AG04449 (cell line): ENCODE measurements around the gene MCL1.

Source experiments
- CTCF ChIA-PET: fragments of 350-600 bp; formaldehyde crosslinking; extraction: SDS; loops from one replicate; lab custom pipeline; 2021; ENCODE audit warnings: antibody characterized with exemption; lab: Yijun Ruan, JAX
- POLR2A ChIA-PET: fragments of 400-600, 350-600 bp; formaldehyde crosslinking; extraction: SDS; loops from one replicate; lab custom pipeline; 2020; ENCODE audit warnings: antibody characterized with exemption, inconsistent platforms; lab: Yijun Ruan, JAX
- DNase-seq: peaks from one replicate; pipeline ENCODE4 v3.0.0-alpha.2; 2010; ENCODE audit warnings: low read depth, low spot score
- H3K4me3 ChIP-seq: 2 replicates; pipeline ENCODE4 v1.5.1; 2011; ENCODE audit warnings: low read depth, mild to moderate bottlenecking, control low read depth, low read length
- CTCF ChIP-seq: IDR thresholded peaks from one replicate; pipeline ENCODE4 v1.5.1; 2011; ENCODE audit warnings: mild to moderate bottlenecking, moderate library complexity, low read length, control low read depth, inconsistent platforms; ENCODE audit not compliant: insufficient read depth; ENCODE audit errors: missing control alignments

Gene MCL1

GRCh38 chr1:150548324-150548631, 31.1 kb downstream of the MCL1 start:
- POLR2A ChIA-PET: interaction anchor here (0.7 to 1.1 kb wide), 3 partner anchors 14 to 19 kb away, joined by 3 read pairs; no protein-coding TSS in a partner anchor
- H3K4me3 ChIP-seq: peak overlapping the region; percentile 60
- CTCF ChIA-PET: interaction anchor here (0.6 to 13.4 kb wide), 7 partner anchors 11 to 458 kb away, joined by 3 to 133 read pairs (median 4); partner anchors contain the start of gene MINDY1

GRCh38 chr1:150546294-150546937, 33.0 kb downstream of the MCL1 start:
- DNase-seq: no peak
- POLR2A ChIA-PET: no interaction called here
- CTCF ChIA-PET: interaction anchor here (1.1 to 13.4 kb wide), 5 partner anchors 11 to 81 kb away, joined by 3 to 133 read pairs (median 5); no protein-coding TSS in a partner anchor
- H3K4me3 ChIP-seq: no peak overlapping the region
- TF ChIP-seq CTCF: no peak

More at GRCh38 chr1:150548324-150548631, 31.1 kb downstream of the MCL1 start:
- no peak for TF ChIP-seq CTCF
- DNase-seq: no peak

GRCh38 chr1:150545486-150546032, 33.9 kb downstream of the MCL1 start:
- DNase-seq: no peak
- ChIA-PET POLR2A (interaction anchor here (0.8 to 1.1 kb wide), 2 partner anchors 17 to 594 kb away, joined by 3 to 4 read pairs; no protein-coding TSS in a partner anchor), CTCF (interaction anchor here (1.0 to 13.4 kb wide), 5 partner anchors 10 to 290 kb away, joined by 3 to 133 read pairs (median 4); no protein-coding TSS in a partner anchor)

GRCh38 chr1:150544204-150544603, 35.2 kb downstream of the MCL1 start:
- ChIA-PET POLR2A (interaction anchor here (1.1 kb wide), 1 partner anchor 16 kb away, joined by 4 read pairs; no protein-coding TSS in a partner anchor), CTCF (interaction anchor here (0.9 to 13.4 kb wide), 4 partner anchors 9 to 289 kb away, joined by 3 to 133 read pairs (median 12); no protein-coding TSS in a partner anchor)
- no peak for TF ChIP-seq CTCF
- no peak for DNase-seq
- H3K4me3 ChIP-seq: no peak overlapping the region

More at GRCh38 chr1:150545486-150546032, 33.9 kb downstream of the MCL1 start:
- TF ChIP-seq CTCF: no peak
- no peak overlapping the region for H3K4me3 ChIP-seq

GRCh38 chr1:150543500-150544143, 35.8 kb downstream of the MCL1 start:
- CTCF ChIA-PET: interaction anchor here (0.9 to 13.4 kb wide), 4 partner anchors 9 to 289 kb away, joined by 3 to 133 read pairs (median 12); no protein-coding TSS in a partner anchor
- DNase-seq: no peak
- no peak for TF ChIP-seq CTCF
- POLR2A ChIA-PET: no interaction called here
- H3K4me3 ChIP-seq: no peak overlapping the region
